GM20000 (cell line): ENCODE data around the gene LCLAT1.

ENCODE experiments used
- DNase-seq: peaks from one replicate; pipeline ENCODE4 v3.0.0; 2012; ENCODE audit warnings: low spot score
- TF ChIP-seq, protein P1 (sequence below): IDR thresholded peaks from 2 replicates; pipeline ENCODE4 v1.5.1; 2012; ENCODE audit warnings: mild to moderate bottlenecking, control low read depth; ENCODE audit errors: extremely low read depth, missing control alignments

Gene LCLAT1

GRCh38 chr2:30627151-30627550 lies 180.1 kb downstream of the LCLAT1 start:
- TF ChIP-seq, protein P1, sequence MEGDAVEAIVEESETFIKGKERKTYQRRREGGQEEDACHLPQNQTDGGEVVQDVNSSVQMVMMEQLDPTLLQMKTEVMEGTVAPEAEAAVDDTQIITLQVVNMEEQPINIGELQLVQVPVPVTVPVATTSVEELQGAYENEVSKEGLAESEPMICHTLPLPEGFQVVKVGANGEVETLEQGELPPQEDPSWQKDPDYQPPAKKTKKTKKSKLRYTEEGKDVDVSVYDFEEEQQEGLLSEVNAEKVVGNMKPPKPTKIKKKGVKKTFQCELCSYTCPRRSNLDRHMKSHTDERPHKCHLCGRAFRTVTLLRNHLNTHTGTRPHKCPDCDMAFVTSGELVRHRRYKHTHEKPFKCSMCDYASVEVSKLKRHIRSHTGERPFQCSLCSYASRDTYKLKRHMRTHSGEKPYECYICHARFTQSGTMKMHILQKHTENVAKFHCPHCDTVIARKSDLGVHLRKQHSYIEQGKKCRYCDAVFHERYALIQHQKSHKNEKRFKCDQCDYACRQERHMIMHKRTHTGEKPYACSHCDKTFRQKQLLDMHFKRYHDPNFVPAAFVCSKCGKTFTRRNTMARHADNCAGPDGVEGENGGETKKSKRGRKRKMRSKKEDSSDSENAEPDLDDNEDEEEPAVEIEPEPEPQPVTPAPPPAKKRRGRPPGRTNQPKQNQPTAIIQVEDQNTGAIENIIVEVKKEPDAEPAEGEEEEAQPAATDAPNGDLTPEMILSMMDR: no peak
- no peak for DNase-seq

GRCh38 chr2:30628341-30628740 lies 181.3 kb downstream of the LCLAT1 start:
- TF ChIP-seq, protein P1: no peak
- no peak for DNase-seq

- no peak for DNase-seq
- TF ChIP-seq, protein P1: no peak
Measured at GRCh38 chr2:30629866-30630265, 182.8 kb downstream of the LCLAT1 start.

- no peak for DNase-seq
- TF ChIP-seq, protein P1: no peak
Measured at GRCh38 chr2:30631051-30631671, 184.1 kb downstream of the LCLAT1 start.

GRCh38 chr2:30633039-30633438 lies 186.0 kb downstream of the LCLAT1 start:
- no peak for DNase-seq
- TF ChIP-seq, protein P1: no peak

- TF ChIP-seq, protein P1: no peak
- no peak for DNase-seq
Measured at GRCh38 chr2:30636311-30636710, 189.3 kb downstream of the LCLAT1 start.

DNA sequence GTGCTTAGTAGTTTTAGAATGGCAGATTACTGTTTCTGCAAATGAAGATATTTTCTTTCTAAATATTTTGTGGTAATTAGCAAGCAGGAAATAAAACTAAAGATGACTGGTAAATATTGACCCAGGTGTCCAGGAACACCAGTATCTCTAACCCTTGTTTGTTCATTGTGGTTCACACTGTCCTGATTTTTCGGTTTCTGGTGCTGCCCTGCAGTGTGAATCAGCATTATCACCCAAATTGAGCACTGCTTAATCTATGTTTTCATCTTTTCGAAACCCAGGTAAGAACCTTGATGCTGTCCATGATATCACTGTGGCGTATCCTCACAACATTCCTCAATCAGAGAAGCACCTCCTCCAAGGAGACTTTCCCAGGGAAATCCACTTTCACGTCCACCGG lies 192.8 kb downstream of the LCLAT1 start:
- TF ChIP-seq, protein P1: no peak
- DNase-seq: no peak
